HG03469 (cell line): ENCODE measurements around the gene SLC25A21.

Experiments used
- ATAC-seq: cut with Tn5 transposase; IDR thresholded peaks from one replicate; pipeline ENCODE4 v1.9.1; 2021; ENCODE audit warnings: mild to moderate bottlenecking, moderate library complexity, moderate number of reproducible peaks; ENCODE audit not compliant: unreplicated experiment

SLC25A21 gene

GRCh38 chr14:36674659-36675058, 497.7 kb downstream of the SLC25A21 start:
- ATAC-seq: no peak

GRCh38 chr14:36672095-36672494, 500.3 kb downstream of the SLC25A21 start:
- ATAC-seq: no peak

- no peak for ATAC-seq
Observed at GRCh38 chr14:36671149-36671548, 501.3 kb downstream of the SLC25A21 start.

- no peak for ATAC-seq
Observed at GRCh38 chr14:36667679-36668078, 504.7 kb downstream of the SLC25A21 start.

- ATAC-seq: no peak
Observed at GRCh38 chr14:36666416-36667206, 505.8 kb downstream of the SLC25A21 start.

- no peak for ATAC-seq
Observed at GRCh38 chr14:36665887-36666415, 506.5 kb downstream of the SLC25A21 start.

GRCh38 chr14:36664322-36665193, 507.8 kb downstream of the SLC25A21 start:
- ATAC-seq: no peak

GRCh38 chr14:36663404-36664321, 508.7 kb downstream of the SLC25A21 start:
- no peak for ATAC-seq

- no peak for ATAC-seq
Observed at GRCh38 chr14:36662543-36663403, 509.6 kb downstream of the SLC25A21 start.

GRCh38 chr14:36662258-36662542, 510.2 kb downstream of the SLC25A21 start:
- no peak for ATAC-seq

- no peak for ATAC-seq
Observed at GRCh38 chr14:36661506-36662257, 510.7 kb downstream of the SLC25A21 start, which contains the start of gene PAX9. PAX9 (plus strand) TSS chr14:36661860; CDS start chr14:36662090, 230 bp downstream.

GRCh38 chr14:36660736-36661505, 511.5 kb downstream of the SLC25A21 start:
- no peak for ATAC-seq

- ATAC-seq: no peak
Observed at GRCh38 chr14:36659822-36660735, 512.3 kb downstream of the SLC25A21 start.

- no peak for ATAC-seq
Observed at GRCh38 chr14:36659010-36659821, 513.2 kb downstream of the SLC25A21 start.

GRCh38 chr14:36658123-36659009, 514.0 kb downstream of the SLC25A21 start:
- no peak for ATAC-seq
